HG03469 (cell line): Measurements from ENCODE around the gene CYP46A1.

Source experiments
- ATAC-seq: cut with Tn5 transposase; IDR thresholded peaks from one replicate; pipeline ENCODE4 v1.9.1; 2021; ENCODE audit warnings: mild to moderate bottlenecking, moderate library complexity, moderate number of reproducible peaks; ENCODE audit not compliant: unreplicated experiment

The CYP46A1 gene

GRCh38 chr14:99774556-99775307 is 90.6 kb downstream of the CYP46A1 start:
- ATAC-seq, result no peak

GRCh38 chr14:99775351-99775750 is 91.3 kb downstream of the CYP46A1 start:
- ATAC-seq, result no peak
